Measurements from ENCODE around the gene JPT2. TPM values are rescaled to one million over a fixed set of nuclear protein-coding genes. Genes with fewer than 3 reads are reported as not detected.

The JPT2 gene
- total RNA-seq, 1 experiment from 2014 or later: 150 TPM

DNA sequence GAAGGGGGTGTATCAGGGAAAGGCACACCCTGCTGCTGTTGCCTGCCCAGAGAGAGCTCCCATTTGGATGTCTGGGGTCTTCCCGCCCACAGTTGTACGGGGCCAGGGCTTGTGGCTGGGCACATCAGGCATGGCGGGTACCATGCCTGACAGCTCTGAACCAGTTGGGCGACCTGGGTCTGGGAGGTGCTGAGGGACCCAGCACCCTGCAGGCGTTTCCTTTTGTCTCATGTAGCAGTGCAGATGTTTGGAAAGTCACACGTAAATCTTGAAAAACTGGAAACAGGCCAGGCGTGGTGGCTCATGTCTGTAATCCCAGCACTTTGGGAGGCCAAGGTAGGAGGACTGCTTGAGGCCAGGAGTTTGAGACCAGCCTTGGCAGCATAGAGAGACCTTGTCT lies 8.4 kb upstream of the JPT2 start (continued):
- TF ChIP-seq JUN (CRISPR knock-in tag; IDR thresholded peaks at IDR 0.05): no peak
- no peak for TF ChIP-seq HMGA2 (CRISPR knock-in tag; IDR thresholded peaks at IDR 0.05)
- TF ChIP-seq GTF2I (CRISPR knock-in tag; conservative IDR thresholded peaks at IDR 0.05): no peak
- no peak for TF ChIP-seq JAZF1 (CRISPR knock-in tag; IDR thresholded peaks at IDR 0.05)
- TF ChIP-seq SMAD3 (CRISPR knock-in tag; IDR thresholded peaks at IDR 0.05; ENCODE audit: borderline replicate concordance): no peak
- no peak for TF ChIP-seq TP53 (CRISPR knock-in tag; IDR thresholded peaks at IDR 0.05)
- TF ChIP-seq, protein P1, sequence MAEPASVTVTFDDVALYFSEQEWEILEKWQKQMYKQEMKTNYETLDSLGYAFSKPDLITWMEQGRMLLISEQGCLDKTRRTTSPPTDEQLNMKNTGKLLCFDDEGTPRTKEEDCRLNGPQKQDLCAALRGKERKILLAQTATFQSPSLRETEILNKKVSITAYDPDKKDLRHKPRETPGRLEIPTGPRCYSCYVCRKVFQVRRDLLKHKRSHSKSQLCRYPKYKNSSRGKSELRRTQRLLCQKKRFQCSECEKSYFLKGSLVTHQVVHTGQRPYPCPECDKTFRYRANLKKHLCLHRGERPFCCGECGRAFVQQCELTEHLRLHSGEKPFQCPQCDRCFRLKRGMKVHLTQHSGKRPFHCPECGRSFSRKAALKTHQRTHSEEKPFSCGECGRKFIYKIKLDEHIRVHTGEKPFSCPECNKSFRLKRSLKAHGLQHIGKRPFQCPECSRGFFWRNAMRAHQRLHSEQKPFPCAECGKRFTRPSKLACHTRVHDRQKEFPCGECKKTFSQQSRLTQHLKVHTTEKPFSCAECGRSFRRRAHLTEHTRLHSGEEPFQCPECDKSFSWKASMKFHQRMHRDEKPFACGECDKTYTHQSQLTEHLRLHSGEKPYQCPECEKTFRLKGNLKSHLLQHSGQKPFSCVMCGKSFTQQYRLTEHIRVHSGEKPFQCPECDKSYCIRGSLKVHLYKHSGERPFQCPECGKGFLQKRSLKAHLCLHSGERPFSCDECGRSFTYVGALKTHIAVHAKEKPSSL (CRISPR knock-in tag; conservative IDR thresholded peaks at IDR 0.05): no peak

DNA sequence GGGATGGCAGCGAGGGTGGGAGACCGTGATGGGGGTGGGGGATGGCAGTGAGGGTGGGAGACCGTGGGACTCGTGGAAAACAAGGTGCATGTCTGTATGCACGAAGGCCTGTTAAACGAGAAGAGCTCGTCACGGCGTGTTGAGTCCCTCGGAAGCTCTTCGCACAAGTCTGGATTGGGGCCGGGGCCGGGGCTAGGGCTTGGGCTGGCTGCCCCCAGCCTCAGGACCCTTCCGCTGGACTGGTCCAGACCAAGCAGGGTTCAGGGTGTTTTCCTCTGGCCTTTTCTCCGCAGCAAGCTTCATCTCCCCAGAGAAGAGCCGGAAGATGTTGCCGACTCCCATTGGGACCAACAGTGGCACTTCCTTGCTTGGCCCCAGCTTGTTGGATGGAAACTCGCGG lies 7.7 kb upstream of the JPT2 start:
- Mint-ChIP-seq H3K4me1 (no peaks in the 10 kb centered on the region), H3K27ac (no peak overlapping the region), H3K36me3 (peaks cover 73% of the 10 kb centered on the region), H3K9me3 (no peaks in the 10 kb centered on the region), H3K4me3 (no peak overlapping the region), H3K27me3 (ENCODE audit: low read depth) (no peaks in the 10 kb centered on the region)
- POLR2A ChIA-PET: no interaction called here
- no peak for DNase-seq (ENCODE audit: low spot score)
- CTCF ChIA-PET: interaction anchor here (1.5 kb wide), 1 partner anchor 53 kb away, joined by 4 read pairs; no protein-coding TSS in a partner anchor
- TF ChIP-seq, protein P2, sequence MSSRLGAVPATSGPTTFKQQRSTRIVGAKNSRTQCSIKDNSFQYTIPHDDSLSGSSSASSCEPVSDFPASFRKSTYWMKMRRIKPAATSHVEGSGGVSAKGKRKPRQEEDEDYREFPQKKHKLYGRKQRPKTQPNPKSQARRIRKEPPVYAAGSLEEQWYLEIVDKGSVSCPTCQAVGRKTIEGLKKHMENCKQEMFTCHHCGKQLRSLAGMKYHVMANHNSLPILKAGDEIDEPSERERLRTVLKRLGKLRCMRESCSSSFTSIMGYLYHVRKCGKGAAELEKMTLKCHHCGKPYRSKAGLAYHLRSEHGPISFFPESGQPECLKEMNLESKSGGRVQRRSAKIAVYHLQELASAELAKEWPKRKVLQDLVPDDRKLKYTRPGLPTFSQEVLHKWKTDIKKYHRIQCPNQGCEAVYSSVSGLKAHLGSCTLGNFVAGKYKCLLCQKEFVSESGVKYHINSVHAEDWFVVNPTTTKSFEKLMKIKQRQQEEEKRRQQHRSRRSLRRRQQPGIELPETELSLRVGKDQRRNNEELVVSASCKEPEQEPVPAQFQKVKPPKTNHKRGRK (CRISPR knock-in tag; IDR thresholded peaks at IDR 0.05; ENCODE audit: borderline replicate concordance): no peak
- ATAC-seq: no peak

DNA sequence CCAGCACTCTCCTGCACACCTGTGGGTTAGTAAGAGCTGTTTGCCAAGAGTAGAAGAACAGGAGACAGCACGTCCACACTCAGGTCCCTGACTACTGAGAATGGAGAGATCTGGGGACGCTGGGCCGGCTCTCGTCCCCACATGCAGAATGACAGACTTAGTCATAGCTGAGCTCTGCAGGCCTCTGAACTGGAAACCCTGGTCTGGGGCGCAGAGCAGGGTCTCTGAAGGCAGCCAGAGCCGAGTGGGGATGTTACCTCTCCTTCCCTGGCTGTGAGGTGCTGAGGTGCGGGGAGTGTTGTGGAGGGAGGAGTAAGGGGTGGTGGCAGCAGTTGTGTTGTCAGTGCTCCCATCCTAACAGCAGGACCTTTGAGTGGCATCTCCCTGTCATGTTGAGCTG lies 7.2 kb upstream of the JPT2 start:
- CTCF ChIA-PET: interaction anchor here (1.5 kb wide), 1 partner anchor 53 kb away, joined by 4 read pairs; no protein-coding TSS in a partner anchor

DNA sequence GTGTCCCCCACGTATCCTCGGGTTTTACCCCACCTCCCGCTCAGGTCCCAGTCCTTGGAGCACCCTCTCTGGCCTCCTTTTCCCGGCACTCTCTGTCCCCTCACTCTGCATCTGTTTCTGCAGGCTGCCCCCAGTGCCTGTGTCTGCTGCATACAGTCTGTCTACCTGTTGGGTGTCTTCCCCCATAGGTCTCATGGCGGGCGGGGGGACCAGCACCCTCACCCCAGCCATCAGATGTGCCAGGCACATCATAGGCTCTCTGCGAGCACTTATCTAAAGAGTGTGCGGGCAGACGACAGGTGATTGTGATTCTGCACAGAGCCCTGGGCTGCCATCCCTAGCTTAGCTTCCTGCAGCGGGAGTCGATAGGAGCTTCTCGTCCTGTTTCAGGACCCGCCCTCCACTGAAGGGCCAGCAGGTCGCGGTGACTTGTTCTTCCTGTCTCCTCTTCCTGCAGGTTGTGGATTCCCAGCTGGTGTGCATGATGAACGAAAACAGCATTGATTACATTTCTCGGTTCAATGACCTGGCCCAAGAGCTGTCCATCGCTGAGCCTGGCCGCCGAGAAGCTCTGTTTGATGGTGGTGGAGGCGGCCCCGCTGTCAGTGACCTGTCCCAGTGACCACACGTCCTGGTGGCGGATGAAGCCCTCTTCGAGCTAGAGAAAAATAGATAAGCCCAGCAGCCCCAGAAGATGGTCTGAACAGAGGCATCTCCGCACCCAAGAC lies 4.5 kb upstream of the JPT2 start:
- Mint-ChIP-seq H3K9me3 (no peaks in the 10 kb centered on the region), H3K27me3 (ENCODE audit: low read depth) (no peaks in the 10 kb centered on the region), H3K4me3 (no peak overlapping the region), H3K27ac (no peak overlapping the region), H3K4me1 (peaks cover 3% of the 10 kb centered on the region; the same call in 1 of the 2 replicates), H3K36me3 (peaks cover 56% of the 10 kb centered on the region)
- no peak for DNase-seq (ENCODE audit: low spot score)
- no peak for ATAC-seq
- ChIA-PET CTCF (interaction anchor here (1.1 to 2.5 kb wide), 3 partner anchors 32 to 90 kb away, joined by 3 to 7 read pairs (median 4); partner anchors contain the start of gene MAPK8IP3), POLR2A (no interaction called here)
- TF ChIP-seq ZNF416 (CRISPR knock-in tag; IDR thresholded peaks at IDR 0.05): no peak
- TF ChIP-seq RORB (CRISPR knock-in tag; IDR thresholded peaks at IDR 0.05): no peak
- TF ChIP-seq, protein P3, sequence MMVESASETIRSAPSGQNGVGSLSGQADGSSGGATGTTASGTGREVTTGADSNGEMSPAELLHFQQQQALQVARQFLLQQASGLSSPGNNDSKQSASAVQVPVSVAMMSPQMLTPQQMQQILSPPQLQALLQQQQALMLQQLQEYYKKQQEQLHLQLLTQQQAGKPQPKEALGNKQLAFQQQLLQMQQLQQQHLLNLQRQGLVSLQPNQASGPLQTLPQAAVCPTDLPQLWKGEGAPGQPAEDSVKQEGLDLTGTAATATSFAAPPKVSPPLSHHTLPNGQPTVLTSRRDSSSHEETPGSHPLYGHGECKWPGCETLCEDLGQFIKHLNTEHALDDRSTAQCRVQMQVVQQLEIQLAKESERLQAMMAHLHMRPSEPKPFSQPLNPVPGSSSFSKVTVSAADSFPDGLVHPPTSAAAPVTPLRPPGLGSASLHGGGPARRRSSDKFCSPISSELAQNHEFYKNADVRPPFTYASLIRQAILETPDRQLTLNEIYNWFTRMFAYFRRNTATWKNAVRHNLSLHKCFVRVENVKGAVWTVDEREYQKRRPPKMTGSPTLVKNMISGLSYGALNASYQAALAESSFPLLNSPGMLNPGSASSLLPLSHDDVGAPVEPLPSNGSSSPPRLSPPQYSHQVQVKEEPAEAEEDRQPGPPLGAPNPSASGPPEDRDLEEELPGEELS (CRISPR knock-in tag; IDR thresholded peaks at IDR 0.05): no peak
- TF ChIP-seq HMGA2 (CRISPR knock-in tag; IDR thresholded peaks at IDR 0.05): no peak
- no peak for TF ChIP-seq SMAD4 (CRISPR knock-in tag; IDR thresholded peaks at IDR 0.05)
- no peak for TF ChIP-seq GTF2I (CRISPR knock-in tag; conservative IDR thresholded peaks at IDR 0.05)
- no peak for TF ChIP-seq NR3C1 (CRISPR knock-in tag; conservative IDR thresholded peaks at IDR 0.05; ENCODE audit: low read depth)
- no peak for TF ChIP-seq ETV6 (CRISPR knock-in tag; IDR thresholded peaks at IDR 0.05)
- TF ChIP-seq, protein P4, sequence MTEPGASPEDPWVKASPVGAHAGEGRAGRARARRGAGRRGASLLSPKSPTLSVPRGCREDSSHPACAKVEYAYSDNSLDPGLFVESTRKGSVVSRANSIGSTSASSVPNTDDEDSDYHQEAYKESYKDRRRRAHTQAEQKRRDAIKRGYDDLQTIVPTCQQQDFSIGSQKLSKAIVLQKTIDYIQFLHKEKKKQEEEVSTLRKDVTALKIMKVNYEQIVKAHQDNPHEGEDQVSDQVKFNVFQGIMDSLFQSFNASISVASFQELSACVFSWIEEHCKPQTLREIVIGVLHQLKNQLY (CRISPR knock-in tag; IDR thresholded peaks at IDR 0.05): no peak
- no peak for TF ChIP-seq ZNF396 (CRISPR knock-in tag; IDR thresholded peaks at IDR 0.05; ENCODE audit: borderline replicate concordance)
- no peak for TF ChIP-seq NR2C2 (CRISPR knock-in tag; IDR thresholded peaks at IDR 0.05)
- TF ChIP-seq, protein P5, sequence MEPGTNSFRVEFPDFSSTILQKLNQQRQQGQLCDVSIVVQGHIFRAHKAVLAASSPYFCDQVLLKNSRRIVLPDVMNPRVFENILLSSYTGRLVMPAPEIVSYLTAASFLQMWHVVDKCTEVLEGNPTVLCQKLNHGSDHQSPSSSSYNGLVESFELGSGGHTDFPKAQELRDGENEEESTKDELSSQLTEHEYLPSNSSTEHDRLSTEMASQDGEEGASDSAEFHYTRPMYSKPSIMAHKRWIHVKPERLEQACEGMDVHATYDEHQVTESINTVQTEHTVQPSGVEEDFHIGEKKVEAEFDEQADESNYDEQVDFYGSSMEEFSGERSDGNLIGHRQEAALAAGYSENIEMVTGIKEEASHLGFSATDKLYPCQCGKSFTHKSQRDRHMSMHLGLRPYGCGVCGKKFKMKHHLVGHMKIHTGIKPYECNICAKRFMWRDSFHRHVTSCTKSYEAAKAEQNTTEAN (CRISPR knock-in tag; IDR thresholded peaks at IDR 0.05): no peak
- TF ChIP-seq CBFB (CRISPR knock-in tag; IDR thresholded peaks at IDR 0.05; ENCODE audit: low read depth): no peak
- no peak for TF ChIP-seq ZNF263 (CRISPR knock-in tag; IDR thresholded peaks at IDR 0.05; ENCODE audit: low read depth)
- no peak for TF ChIP-seq ZNF671 (CRISPR knock-in tag; IDR thresholded peaks at IDR 0.05)
- no peak for TF ChIP-seq CREB1 (CRISPR knock-in tag; IDR thresholded peaks at IDR 0.05)

More for the DNA sequence above, 7.2 kb upstream of the JPT2 start:
- Mint-ChIP-seq H3K9me3 (no peaks in the 10 kb centered on the region), H3K4me1 (no peaks in the 10 kb centered on the region), H3K36me3 (peaks cover 75% of the 10 kb centered on the region), H3K27me3 (ENCODE audit: low read depth) (no peaks in the 10 kb centered on the region), H3K27ac (no peak overlapping the region), H3K4me3 (no peak overlapping the region)
- no peak for DNase-seq (ENCODE audit: low spot score)
- no peak for TF ChIP-seq ZNF317 (CRISPR knock-in tag; IDR thresholded peaks at IDR 0.05; ENCODE audit: borderline replicate concordance, low read depth)
- POLR2A ChIA-PET: no interaction called here
- ATAC-seq: no peak

Measured in WTC11 (cell line).